T1000 (cell line): ENCODE measurements around the gene CACNA2D3.
A peak's percentile ranks its signal among the peaks of the same experiment; 100 is the strongest.

Experiments used
- DNase-seq: peaks from one replicate; lab custom pipeline; 2025; ENCODE audit warnings: mixed read lengths; lab: John Stamatoyannopoulos, UW

The CACNA2D3 gene

GRCh38 chr3:54530944-54531343 lies 408.6 kb downstream of the CACNA2D3 start:
- no peak for DNase-seq

- DNase-seq = no peak
Observed at GRCh38 chr3:54531741-54532140, 409.4 kb downstream of the CACNA2D3 start.

GRCh38 chr3:54533856-54534255 lies 411.5 kb downstream of the CACNA2D3 start:
- no peak for DNase-seq

DNA sequence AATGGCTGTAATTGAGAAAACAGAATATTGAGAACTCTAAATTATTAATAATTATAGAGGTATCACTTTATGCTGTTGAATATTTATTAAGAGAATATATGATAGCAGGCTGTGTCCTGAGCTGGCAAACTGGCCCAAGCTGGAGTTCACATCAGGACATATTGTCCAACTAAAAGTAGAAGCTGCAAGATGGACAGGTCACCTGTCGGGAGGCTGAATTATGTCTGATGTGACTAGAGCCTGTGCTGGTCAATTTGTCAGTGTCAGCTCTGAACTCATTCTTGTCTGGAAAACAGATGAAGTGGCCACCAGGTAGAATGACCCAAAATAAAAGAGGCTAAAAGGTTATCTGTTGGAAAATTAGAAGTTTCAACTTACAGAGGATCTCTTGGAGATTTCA lies 413.3 kb downstream of the CACNA2D3 start:
- no peak for DNase-seq

DNA sequence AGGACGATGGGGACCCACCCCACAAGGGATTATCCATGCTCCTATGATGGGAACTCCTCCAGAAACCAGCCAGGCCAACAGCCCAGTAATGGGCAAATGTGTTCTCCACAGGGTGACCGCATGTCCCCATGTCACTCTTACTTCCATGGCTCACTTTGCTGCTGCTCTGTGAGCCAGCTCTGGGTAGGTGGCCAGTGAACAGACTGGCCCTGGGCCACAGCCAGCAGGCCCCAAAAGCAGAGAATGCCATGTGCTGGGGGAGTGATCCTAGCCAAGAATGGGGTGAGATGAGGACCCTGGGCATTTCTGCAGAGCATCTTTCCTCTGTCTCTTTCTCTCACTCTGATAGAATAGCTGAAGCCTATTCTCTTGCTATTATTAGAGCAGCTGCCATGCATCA lies 414.1 kb downstream of the CACNA2D3 start:
- DNase-seq = no peak

GRCh38 chr3:54537506-54537905 lies 415.2 kb downstream of the CACNA2D3 start:
- no peak for DNase-seq

GRCh38 chr3:54538346-54538745 lies 416.0 kb downstream of the CACNA2D3 start:
- no peak for DNase-seq

- DNase-seq = no peak
Observed at GRCh38 chr3:54541369-54541768, 419.0 kb downstream of the CACNA2D3 start.

DNA sequence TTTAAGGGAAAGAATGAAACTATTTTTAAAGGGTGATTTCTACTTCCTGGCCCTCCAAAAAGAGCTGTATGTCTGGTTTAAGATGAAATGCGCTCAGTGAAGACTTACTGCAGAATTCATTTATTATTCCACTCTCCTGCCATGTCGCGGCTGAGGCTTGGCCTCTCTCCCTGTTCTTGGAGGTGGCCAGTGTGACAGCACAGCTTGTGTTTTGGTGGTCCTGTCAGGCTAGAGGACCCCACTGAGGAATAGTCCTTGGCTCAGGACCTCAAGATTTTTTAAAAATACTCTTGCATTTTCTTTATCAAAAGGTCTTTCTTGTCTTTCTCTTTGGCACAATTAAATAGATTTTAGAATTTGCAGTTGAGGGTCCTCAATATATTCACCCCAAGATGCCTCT lies 421.1 kb downstream of the CACNA2D3 start:
- no peak for DNase-seq

GRCh38 chr3:54547051-54547450 lies 424.7 kb downstream of the CACNA2D3 start:
- DNase-seq = no peak

DNA sequence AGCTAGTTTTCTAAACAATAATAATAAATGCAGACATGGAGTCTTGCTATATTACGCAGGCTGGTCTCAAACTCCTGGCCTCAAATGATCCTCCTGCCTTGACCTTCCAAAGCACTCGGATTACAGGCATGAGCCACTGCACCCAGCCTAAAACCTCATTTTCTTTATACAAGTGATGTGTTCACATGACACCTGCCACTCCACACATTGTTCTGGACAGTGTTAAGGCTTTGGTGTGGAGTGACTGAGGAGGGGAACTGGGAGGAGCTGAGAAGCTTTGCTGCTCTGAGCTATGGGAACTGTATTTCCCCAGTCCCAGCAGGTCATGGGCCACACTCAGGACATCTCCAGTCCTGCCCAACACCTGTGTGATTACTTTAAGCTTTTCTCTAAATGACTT lies 425.5 kb downstream of the CACNA2D3 start:
- DNase-seq = no peak

- no peak for DNase-seq
Observed at GRCh38 chr3:54549607-54550220, 427.4 kb downstream of the CACNA2D3 start.

DNA sequence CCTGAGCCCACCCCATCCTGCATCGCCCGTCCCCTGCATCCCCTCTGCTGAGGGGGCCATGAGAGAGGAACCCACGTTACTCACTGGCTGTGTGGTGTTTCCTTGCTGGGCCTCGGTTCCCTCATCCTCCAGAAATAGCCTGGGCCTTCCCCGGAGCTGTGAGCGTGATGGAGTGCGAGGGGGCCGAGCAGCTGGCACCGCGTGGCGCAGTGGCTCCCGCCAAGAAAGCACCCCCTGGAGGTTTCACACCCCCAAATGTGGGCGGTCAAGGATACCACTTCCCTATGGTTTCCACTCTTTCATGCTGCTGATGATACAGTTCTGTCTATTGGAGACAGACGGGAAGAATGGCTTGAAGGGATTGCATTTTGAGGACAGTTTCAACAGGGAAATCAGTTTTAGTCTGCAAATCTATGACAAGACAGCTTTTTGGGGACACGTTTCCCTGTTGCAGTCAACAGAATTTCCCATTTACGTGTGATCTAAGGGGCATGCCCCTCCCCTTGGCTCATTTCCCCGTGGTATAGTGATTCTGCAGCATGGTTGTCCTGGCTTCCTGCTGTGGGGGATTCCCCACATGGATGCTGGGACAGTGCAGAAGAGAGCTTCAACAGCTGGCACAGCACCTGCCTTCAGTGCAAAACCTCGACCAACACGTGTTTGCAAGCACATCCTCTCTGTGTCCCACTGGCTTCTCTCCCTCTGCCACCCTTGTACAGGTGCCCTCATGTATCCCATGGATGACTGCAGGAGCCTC lies 428.0 kb downstream of the CACNA2D3 start:
- DNase-seq = no peak

- DNase-seq = no peak
Observed at GRCh38 chr3:54556630-54557029, 434.3 kb downstream of the CACNA2D3 start.

GRCh38 chr3:54557538-54558428 lies 435.4 kb downstream of the CACNA2D3 start:
- DNase-seq = peak; percentile 21

- DNase-seq = no peak
Observed at GRCh38 chr3:54563501-54564200, 441.3 kb downstream of the CACNA2D3 start.

DNA sequence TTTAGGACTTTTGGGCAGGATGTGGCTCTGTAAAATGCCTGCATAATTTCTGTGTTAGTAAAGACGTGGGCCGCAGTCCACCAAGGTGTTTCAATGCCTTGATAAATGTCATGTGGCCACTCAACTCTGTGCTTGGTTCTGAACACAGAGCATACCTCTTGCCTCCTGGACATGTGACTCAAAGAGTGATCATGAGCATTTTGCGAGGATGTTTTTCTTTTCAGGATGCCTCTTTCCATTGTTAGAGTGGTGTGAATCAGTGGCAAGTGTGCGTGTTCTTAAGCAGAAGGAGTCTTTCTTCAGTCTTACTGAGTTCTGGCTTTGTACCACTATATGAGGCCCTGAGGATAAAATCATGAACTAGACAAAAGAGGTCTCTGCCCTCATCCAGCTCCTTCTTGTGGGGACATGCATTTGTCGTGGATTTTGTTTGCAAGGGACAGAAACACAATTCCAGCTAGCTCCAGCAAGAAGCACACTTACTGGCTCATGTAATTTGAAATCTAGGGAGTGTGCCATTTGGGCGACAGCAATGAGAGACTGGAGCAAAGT lies 442.1 kb downstream of the CACNA2D3 start:
- no peak for DNase-seq

DNA sequence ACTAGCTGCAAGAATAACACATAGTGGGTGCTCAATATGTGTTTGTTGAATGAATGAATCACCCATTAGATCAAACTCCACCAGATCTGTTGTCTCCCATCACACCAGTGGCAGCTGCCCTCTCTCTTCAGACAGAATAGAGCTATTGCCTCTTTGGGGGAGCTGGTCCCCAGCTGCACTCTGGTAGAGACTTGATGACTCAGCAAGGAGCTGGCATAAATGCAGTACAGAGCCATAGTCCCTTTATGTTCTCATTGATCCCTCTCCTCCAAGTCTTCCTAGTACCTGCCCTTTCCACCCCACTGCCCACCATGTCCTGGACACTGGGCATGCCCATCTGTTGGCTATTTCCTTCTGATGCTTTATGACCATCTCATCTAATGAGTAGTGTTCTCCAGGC lies 443.6 kb downstream of the CACNA2D3 start:
- no peak for DNase-seq

GRCh38 chr3:54567949-54568348 lies 445.6 kb downstream of the CACNA2D3 start:
- DNase-seq = no peak

- no peak for DNase-seq
Observed at GRCh38 chr3:54570008-54570407, 447.7 kb downstream of the CACNA2D3 start.

DNA sequence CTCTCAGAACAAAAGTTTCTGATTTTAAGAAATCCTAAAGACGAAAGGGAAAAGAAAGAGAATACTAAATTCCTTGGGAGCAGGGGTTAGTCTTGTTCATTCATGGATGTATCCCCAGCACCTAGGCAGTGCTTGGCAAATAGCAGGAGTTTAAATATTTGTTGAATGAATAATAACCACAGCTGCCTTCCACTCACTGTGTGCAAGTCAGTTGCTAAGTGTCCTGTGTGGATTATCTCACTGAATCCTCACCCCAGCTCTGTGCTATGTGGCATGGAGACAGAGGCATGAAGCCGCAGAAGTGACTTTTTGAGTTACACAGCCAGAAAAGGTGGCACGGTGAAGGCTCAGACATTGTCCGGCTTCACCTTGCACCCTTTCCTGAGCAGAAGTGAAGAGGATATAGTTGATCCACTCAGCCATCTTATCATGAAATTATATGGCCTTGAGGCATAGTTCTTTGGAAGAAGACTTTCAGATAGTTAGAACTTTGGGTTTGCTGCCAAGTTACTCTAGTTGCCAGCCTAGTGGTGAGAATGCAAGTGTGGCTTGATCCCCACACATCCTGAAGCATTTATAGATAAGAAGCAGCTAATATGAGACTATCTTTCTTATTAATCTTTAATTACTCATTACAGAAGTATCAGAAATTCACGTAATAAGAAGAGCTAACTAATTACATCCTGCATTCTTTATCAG lies 450.0 kb downstream of the CACNA2D3 start:
- no peak for DNase-seq
